Measurements from ENCODE around the gene GGACT. TPM values are rescaled to one million over a fixed set of nuclear protein-coding genes. Genes with fewer than 3 reads are reported as not detected.
A peak's percentile ranks its signal among the peaks of the same experiment; 100 is the strongest.
"Not testable (repeated sequence)": the region's sequence is repeated elsewhere in the genome, so short reads cannot be mapped to it uniquely, and the experiment has no call there.

The GGACT gene
- total RNA-seq, 3 donors from 2014 or later = 1.8 to 4.8 (median 2.3) TPM

DNA sequence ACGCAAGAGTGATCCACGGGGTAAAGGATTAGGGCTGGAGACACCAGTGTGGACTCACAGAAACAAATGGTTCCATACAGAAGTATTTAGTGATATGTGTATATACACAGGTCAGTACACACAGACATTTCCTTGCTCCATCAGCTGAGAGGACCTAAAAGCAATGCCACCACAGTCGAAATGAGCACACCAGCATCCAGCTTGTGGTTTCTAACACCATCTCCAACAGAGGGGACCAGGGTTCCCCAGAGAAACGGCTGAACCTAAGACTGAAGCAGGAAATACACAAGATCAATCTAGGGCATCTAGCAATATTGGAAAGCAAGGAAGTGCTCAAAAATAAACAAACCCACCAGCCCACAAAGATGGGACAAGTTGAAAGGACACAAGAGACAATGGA lies 7.6 kb downstream of the GGACT start:
- DNase-seq (ENCODE audit: low spot score in 2 of 2) = no peak
- Histone ChIP-seq H3K27me3 (no peaks in the 10 kb centered on the region), H3K36me3 (no peaks in the 10 kb centered on the region), H3K27ac (no peak overlapping the region), H3K4me3 (no peak overlapping the region), H3K9me3 (no peaks in the 10 kb centered on the region), H3K4me1 (no peaks in the 10 kb centered on the region)
- TF ChIP-seq POLR2AphosphoS5 (IDR thresholded peaks at IDR 0.05) (no peak), POLR2A (IDR thresholded peaks at IDR 0.05) (no peak)
- TF ChIP-seq, protein P1, sequence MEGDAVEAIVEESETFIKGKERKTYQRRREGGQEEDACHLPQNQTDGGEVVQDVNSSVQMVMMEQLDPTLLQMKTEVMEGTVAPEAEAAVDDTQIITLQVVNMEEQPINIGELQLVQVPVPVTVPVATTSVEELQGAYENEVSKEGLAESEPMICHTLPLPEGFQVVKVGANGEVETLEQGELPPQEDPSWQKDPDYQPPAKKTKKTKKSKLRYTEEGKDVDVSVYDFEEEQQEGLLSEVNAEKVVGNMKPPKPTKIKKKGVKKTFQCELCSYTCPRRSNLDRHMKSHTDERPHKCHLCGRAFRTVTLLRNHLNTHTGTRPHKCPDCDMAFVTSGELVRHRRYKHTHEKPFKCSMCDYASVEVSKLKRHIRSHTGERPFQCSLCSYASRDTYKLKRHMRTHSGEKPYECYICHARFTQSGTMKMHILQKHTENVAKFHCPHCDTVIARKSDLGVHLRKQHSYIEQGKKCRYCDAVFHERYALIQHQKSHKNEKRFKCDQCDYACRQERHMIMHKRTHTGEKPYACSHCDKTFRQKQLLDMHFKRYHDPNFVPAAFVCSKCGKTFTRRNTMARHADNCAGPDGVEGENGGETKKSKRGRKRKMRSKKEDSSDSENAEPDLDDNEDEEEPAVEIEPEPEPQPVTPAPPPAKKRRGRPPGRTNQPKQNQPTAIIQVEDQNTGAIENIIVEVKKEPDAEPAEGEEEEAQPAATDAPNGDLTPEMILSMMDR (IDR thresholded peaks at IDR 0.05) = no peak
- intact Hi-C loops (cut with DNase I; ENCODE audit: low total_unique reads) = no loop called here

DNA sequence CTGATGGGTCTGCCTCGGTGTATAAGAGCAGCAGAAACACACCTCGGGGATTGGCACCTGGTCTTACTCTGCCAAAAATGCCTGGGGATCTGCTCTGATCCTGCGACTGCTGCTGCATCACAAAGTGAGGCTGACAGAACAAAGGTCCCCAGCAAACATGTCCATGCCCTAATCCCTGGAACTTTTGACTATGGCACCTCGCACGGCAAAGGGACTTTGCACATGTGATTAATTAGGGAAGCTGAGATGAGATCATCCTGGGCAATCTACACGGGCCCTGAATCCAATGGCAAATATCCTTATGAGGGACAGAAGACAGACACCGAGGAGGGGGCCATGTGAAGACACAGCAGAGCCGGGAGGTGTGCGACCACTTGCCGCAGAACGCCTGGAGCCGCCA lies 8.5 kb downstream of the GGACT start:
- Histone ChIP-seq H3K27ac (no peak overlapping the region), H3K9me3 (no peaks in the 10 kb centered on the region), H3K4me1 (no peaks in the 10 kb centered on the region), H3K27me3 (no peaks in the 10 kb centered on the region), H3K4me3 (no peak overlapping the region), H3K36me3 (no peaks in the 10 kb centered on the region)
- TF ChIP-seq POLR2A (IDR thresholded peaks at IDR 0.05) = no peak
- no peak for TF ChIP-seq POLR2AphosphoS5 (IDR thresholded peaks at IDR 0.05)
- TF ChIP-seq, protein P1 (IDR thresholded peaks at IDR 0.05) = no peak
- no peak for DNase-seq (ENCODE audit: low spot score in 2 of 2)
- intact Hi-C loops (cut with DNase I; ENCODE audit: low total_unique reads) = no loop called here

GRCh38 chr13:100577239-100577638 lies 11.3 kb downstream of the GGACT start:
- H3K36me3 ChIP-seq; H3K27ac ChIP-seq; H3K9me3 ChIP-seq; intact Hi-C loops (cut with DNase I; ENCODE audit: low total_unique reads); H3K27me3 ChIP-seq; DNase-seq (ENCODE audit: low spot score in 2 of 2); H3K4me3 ChIP-seq; H3K4me1 ChIP-seq: not testable (repeated sequence)

- H3K4me1 ChIP-seq = no peaks in the 10 kb centered on the region
- H3K27ac ChIP-seq = no peak overlapping the region
- no peak for TF ChIP-seq POLR2A (IDR thresholded peaks at IDR 0.05)
- TF ChIP-seq, protein P1 (IDR thresholded peaks at IDR 0.05) = peak in 2 of 3 donors; percentile 43 to 55
- no peaks in the 10 kb centered on the region for H3K27me3 ChIP-seq
- no peak overlapping the region for H3K4me3 ChIP-seq
- no peaks in the 10 kb centered on the region for H3K9me3 ChIP-seq
- peak; percentile 36 to 59 for DNase-seq (ENCODE audit: low spot score in 2 of 2)
- intact Hi-C loops (cut with DNase I; ENCODE audit: low total_unique reads) = no loop called here
- H3K36me3 ChIP-seq = no peaks in the 10 kb centered on the region
Measured at GRCh38 chr13:100573121-100573520, 15.5 kb downstream of the GGACT start.

DNA sequence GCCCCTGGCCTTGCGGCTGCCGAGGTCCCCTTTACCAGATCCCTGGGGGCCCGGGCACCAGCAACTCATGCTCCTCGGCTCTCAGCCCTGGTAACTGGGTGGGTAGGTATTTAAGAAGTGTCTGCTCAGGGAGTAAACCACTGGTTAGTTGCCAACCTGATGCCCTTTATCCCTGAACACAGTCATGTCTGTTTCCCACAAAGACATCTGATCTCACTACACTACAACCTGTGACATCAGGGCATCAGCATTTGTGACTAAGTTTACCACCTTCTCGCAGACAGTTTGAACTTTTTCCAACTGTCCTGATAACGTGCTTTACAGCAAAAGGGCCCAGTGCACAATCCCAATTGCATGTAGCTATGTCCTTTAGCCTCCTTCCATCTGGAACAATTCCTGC lies 22.0 kb downstream of the GGACT start:
- no peak for TF ChIP-seq POLR2A (IDR thresholded peaks at IDR 0.05)
- TF ChIP-seq, protein P1 (IDR thresholded peaks at IDR 0.05) = no peak
- no peak for TF ChIP-seq POLR2AphosphoS5 (IDR thresholded peaks at IDR 0.05)
- Histone ChIP-seq H3K36me3 (no peaks in the 10 kb centered on the region), H3K27me3 (no peaks in the 10 kb centered on the region), H3K4me1 (no peaks in the 10 kb centered on the region), H3K9me3 (peaks cover 5 to 8% of the 10 kb centered on the region in 2 donors), H3K27ac (no peak overlapping the region), H3K4me3 (no peak overlapping the region)
- intact Hi-C loops (cut with DNase I; ENCODE audit: low total_unique reads) = no loop called here
- no peak for DNase-seq (ENCODE audit: low spot score in 2 of 2)

- intact Hi-C loops (cut with DNase I; ENCODE audit: low total_unique reads) = no loop called here
- no peak overlapping the region for H3K4me3 ChIP-seq
- H3K27ac ChIP-seq = no peak overlapping the region
- TF ChIP-seq POLR2A (IDR thresholded peaks at IDR 0.05) (no peak), POLR2AphosphoS5 (IDR thresholded peaks at IDR 0.05) (no peak)
- TF ChIP-seq, protein P1 (IDR thresholded peaks at IDR 0.05) = no peak
- no peaks in the 10 kb centered on the region for H3K36me3 ChIP-seq
- H3K4me1 ChIP-seq = no peaks in the 10 kb centered on the region
- DNase-seq (ENCODE audit: low spot score in 2 of 2) = no peak
- H3K9me3 ChIP-seq = peaks cover 5 to 8% of the 10 kb centered on the region in 2 donors
- no peaks in the 10 kb centered on the region for H3K27me3 ChIP-seq
Measured at GRCh38 chr13:100565286-100565685, 23.3 kb downstream of the GGACT start.
